ENCODE measurements around the gene TWIST2. TPM values are rescaled to one million over a fixed set of nuclear protein-coding genes. Genes with fewer than 3 reads are reported as not detected.

Gene TWIST2
- total and polyA plus RNA-seq, 10 of the 15 experiments (the other 5 are each of a cell fraction or from before 2014, with no cell fraction given) = not detected

GRCh38 chr2:238898534-238899281 is 50.8 kb downstream of the TWIST2 start (continued):
- TF ChIP-seq ZBTB40 (IDR thresholded peaks at IDR 0.05; ENCODE audit: borderline replicate concordance) (no peak), RB1 (IDR thresholded peaks at IDR 0.05; ENCODE audit: borderline replicate concordance) (no peak), SMC3 (IDR thresholded peaks at IDR 0.05; ENCODE audit: borderline replicate concordance, low read length) (no peak)

DNA sequence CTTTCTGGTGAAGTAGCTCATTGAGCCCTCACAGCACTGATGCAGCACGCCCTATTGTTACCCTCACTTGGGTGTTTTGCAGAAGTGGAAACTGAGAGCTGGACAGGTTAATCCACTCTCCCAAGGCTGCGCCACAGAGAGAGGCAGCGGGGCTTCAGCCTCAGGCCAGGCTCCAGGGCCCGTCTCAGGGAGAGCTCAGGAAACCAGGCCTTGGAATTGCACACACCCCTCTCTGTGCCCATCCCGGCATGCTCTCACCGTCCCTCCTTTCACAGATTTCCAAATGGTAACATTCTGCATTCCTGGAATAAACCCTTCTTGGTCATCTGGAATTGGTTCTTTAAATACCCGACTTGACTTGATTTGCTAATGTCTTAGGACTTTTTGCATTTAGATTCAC is 51.5 kb downstream of the TWIST2 start:
- no peaks in the 10 kb centered on the region for H3K36me3 ChIP-seq (ENCODE audit: control insufficient read depth in 2 of 2, insufficient read depth in 2 of 2, low read length in 1 of 2)
- no peak overlapping the region for H3K4me3 ChIP-seq
- ChIA-PET POLR2A (no interaction called here), SMC1A (ENCODE audit: uncharacterized antibody, unreplicated experiment) (no interaction called here), RAD21 (ENCODE audit: unreplicated experiment) (no interaction called here), CTCF (interaction anchor here (1.0 kb wide), 1 partner anchor 76 kb away, joined by 3 read pairs; no protein-coding TSS in a partner anchor)
- in situ Hi-C loops (cut with MboI) (no loop called here), intact Hi-C loops (cut with micrococcal nuclease; ENCODE audit: unreplicated experiment) (no loop called here)
- no peak overlapping the region for H3K4me2 ChIP-seq (ENCODE audit: control insufficient read depth, insufficient read depth)
- BruUV-seq (replicated peaks) = no TSS peak
- peaks cover 0 to 2% of the 10 kb centered on the region in 2 experiments; a peak in 2 of 4 replicates for H3K27me3 ChIP-seq (replicated peaks in 1 of 2; ENCODE audit: control insufficient read depth in 2 of 2, insufficient read depth in 2 of 2, low read length in 1 of 2)
- H3K4me1 ChIP-seq (ENCODE audit: control insufficient read depth, insufficient read depth, low read length) = no peaks in the 10 kb centered on the region
- DNase-seq (ENCODE audit: low read depth, low spot score) (no peak), ATAC-seq (no peak), FAIRE-seq (no peak)
- 26% methylated on average over 7 of the region's 7 CpGs for WGBS (ENCODE audit: insufficient coverage, insufficient replicate concordance, low lambda C conversion rate, missing lambda C conversion rate)
- no peaks in the 10 kb centered on the region; the same call in 2 of the 3 replicates for H3K9me3 ChIP-seq (replicated peaks; ENCODE audit: control insufficient read depth, insufficient read depth, low read length)
- no peak for TF ChIP-seq CBX3 (IDR thresholded peaks at IDR 0.05; ENCODE audit: borderline replicate concordance, low read depth)
- no peak for TF ChIP-seq WRNIP1 (IDR thresholded peaks at IDR 0.05; ENCODE audit: borderline replicate concordance, low read depth, low read length)
- no peak for TF ChIP-seq ESRRA (IDR thresholded peaks at IDR 0.05; ENCODE audit: low read length)
- TF ChIP-seq YY1 (IDR thresholded peaks at IDR 0.05; ENCODE audit: low read depth, low read length) = no peak
- TF ChIP-seq BCLAF1 (IDR thresholded peaks at IDR 0.05) = no peak
- no peak for TF ChIP-seq BRCA1 (IDR thresholded peaks at IDR 0.05; ENCODE audit: low read depth, low read length)
- TF ChIP-seq SP1 (IDR thresholded peaks at IDR 0.05; ENCODE audit: low read depth, low read length) = no peak
- TF ChIP-seq TBL1XR1 (IDR thresholded peaks at IDR 0.05; ENCODE audit: low read depth, low read length) = no peak
- no peak for TF ChIP-seq POLR2AphosphoS2 (IDR thresholded peaks at IDR 0.05; ENCODE audit: low read depth, low read length)
- H2AFZ ChIP-seq (ENCODE audit: control insufficient read depth, low read depth, low read length) = no peak overlapping the region
- no peaks in the 10 kb centered on the region for H4K20me1 ChIP-seq (ENCODE audit: control insufficient read depth, insufficient read depth)
- no peaks in the 10 kb centered on the region for H3K79me2 ChIP-seq (ENCODE audit: control insufficient read depth, insufficient read depth, low read length)
- H3K27ac ChIP-seq (ENCODE audit: control insufficient read depth, insufficient read depth) = no peak overlapping the region
- H3K9ac ChIP-seq (ENCODE audit: control insufficient read depth, insufficient read depth, low read length) = no peak overlapping the region
